ENCODE data around the gene SPPL3.
"Not testable (repeated sequence)": the region's sequence is repeated elsewhere in the genome, so short reads cannot be mapped to it uniquely, and the experiment has no call there.

The SPPL3 gene

DNA sequence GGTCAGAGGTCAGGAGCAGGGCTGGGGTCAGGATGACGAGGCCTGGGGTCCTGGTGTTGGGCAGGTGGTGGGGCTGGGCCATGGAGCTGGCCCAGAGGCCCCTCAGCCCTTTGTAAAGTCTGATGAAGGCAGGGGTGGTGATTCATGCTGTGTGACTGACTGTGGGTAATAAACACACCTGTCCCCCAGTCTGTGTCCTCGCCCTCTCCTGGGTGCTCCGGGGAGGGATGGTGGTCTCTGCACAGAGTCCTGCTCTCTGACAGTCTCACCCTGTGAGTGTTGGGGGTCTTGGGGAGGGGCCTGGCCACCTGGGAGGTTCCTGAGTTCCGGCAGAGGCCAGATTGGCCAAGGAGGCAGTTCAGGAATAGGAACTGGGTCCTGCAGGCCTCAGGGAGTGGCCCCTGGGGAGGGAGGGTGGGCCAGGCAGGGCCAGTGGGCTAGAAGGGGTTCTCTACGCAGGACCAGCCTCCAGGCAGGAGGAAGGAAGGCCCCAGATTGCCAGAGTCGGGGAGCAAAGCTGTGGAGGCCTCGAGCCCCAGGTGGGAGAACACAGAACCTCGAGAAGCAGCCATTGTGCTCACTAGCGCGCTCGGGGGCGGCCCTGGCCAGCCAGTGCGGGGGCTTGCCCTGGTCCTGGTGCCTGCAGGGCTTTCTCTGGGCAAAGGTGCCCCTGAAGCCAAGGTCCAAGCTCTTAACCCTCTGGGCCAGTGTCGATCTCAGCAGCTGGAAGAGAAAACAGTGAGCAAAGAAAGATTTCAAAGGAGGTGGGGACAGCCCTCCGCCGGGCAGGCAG lies 164.1 kb downstream of the SPPL3 start:
- no peak for DNase-seq

DNA sequence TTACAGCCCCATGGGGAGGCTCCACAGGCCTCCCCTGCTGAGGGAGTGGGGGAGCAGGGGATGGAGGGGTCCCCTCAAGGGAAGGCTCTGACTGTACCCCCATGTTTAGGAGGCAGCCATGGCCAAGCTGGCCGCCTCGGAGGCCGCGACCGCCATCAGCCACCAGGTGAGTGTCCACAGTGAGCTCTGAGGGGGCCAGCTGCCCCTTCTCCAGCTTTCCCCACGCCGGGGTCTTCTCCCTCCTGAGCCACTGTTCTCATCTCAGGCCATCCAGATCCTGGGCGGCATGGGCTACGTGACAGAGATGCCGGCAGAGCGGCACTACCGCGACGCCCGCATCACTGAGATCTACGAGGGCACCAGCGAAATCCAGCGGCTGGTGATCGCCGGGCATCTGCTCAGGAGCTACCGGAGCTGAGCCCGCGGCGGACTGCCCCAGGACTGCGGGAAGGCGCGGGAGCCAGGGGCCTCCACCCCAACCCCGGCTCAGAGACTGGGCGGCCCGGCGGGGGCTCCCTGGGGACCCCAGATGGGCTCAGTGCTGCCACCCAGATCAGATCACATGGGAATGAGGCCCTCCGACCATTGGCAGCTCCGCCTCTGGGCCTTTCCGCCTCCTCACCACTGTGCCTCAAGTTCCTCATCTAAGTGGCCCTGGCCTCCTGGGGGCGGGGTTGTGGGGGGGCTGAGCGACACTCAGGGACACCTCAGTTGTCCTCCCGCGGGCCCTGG lies 165.0 kb downstream of the SPPL3 start:
- no peak for DNase-seq

DNA sequence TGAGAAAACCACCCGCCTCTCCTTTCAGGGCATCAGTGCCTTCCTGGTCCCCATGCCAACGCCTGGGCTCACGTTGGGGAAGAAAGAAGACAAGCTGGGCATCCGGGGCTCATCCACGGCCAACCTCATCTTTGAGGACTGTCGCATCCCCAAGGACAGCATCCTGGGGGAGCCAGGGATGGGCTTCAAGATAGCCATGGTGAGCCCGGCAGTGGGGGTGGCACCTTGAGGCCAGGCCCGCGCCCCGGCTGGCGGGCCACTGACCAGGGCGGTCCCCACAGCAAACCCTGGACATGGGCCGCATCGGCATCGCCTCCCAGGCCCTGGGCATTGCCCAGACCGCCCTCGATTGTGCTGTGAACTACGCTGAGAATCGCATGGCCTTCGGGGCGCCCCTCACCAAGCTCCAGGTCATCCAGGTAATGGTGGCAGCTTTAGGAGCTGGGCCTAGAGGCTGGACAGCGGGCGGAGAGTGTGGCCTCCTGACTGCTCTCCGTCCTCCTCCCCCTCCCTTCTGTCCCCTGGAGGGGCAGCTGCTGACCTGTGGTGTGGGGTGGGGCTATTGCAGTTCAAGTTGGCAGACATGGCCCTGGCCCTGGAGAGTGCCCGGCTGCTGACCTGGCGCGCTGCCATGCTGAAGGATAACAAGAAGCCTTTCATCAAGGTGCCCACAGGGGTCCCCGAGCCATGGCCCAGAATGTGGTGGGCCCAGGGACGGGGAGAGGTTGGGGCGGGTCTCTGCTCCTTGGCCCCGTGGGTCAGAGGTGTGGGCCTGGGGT lies 165.7 kb downstream of the SPPL3 start:
- no peak for DNase-seq

DNA sequence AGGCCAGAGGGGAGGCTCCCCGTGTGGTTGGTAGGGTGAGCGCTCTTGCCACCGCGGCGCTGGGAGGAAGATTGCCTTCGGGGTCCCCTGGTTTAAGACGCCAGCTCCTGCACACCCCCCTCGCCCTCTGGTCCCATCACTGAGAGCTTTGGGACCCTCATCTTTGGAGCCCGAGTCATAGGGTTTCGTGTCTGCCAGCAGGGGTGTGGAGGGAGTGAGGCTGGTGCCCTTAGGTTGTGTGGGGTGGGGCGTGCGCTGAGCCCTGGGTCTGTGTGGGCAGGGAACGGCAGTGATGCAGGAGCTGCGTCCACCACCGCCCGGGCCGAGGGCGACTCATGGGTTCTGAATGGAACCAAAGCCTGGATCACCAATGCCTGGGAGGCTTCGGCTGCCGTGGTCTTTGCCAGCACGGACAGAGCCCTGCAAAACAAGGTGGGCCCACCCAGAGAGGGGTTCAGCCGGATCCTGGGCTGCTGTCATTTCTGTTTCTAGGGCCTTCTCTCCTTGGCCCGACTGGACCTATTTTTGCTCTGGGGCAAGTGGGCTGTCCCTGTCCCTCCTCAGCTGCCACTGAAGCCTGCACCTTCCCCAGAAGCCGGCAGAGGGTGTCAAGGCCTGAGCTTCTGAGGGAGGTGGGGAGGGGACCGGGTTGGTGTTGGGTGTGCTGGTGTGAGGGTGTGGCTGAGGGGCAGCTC lies 166.5 kb downstream of the SPPL3 start:
- no peak for DNase-seq

DNA sequence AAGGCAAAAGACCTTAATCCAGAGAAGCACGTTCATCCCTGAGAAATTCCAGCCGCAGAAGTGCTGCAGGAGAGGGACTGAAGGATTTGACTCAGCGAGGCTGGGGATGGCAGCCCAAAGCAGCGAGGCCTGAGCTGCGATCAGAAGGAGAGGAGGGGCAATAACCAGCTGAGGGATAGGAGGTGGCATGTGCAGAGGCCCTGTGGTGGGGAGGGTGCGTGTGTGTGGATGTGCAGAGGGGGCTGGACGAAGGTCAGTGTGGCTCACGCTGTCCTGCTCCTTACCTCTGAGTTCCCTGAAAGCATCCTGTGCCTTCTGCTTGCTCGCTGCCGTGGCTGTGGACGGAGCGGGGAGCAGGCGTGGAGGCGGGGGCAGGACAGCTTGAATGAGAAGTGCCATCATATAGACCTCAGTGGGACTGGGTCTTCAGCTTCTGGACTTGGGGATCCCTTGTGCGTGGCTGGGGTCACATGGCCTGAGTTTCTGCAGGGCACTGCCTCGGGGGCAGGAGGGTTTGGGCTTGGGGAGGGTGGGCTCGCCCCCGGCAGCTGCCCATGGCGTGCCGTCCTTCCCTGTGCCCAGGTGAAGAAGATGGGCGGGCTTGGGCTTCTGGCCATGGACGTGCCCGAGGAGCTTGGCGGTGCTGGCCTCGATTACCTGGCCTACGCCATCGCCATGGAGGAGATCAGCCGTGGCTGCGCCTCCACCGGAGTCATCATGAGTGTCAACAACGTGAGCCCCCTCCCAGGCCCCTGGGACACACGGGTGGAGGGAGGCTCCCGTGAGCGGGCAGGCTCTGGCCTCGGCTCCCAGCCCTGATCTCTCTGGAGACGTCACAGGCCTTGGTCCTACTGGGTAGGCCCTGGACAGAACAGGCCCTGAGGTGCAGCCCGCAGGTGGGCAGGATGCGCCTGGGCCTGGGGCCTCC lies 167.5 kb downstream of the SPPL3 start:
- DNase-seq: no peak

DNA sequence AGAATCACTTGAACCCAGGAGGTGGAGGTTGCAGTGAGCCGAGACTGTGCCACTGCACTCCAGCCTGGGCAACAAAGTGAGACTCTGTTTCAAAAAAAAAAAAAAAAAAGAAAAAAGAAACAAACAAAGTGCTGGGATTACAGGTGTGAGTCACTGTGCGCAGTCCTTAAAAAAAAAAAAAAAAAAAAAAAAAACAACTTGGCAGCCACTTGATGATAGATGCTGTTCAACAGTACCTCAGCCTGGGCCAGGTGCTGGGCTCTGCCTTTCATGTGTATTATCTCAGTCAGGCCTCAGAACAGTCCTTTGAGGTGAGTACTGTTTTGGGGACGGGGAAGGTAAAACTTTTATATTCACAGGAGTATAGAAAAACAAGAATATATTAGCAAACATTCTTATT lies 169.0 kb downstream of the SPPL3 start:
- DNase-seq: no peak

DNA sequence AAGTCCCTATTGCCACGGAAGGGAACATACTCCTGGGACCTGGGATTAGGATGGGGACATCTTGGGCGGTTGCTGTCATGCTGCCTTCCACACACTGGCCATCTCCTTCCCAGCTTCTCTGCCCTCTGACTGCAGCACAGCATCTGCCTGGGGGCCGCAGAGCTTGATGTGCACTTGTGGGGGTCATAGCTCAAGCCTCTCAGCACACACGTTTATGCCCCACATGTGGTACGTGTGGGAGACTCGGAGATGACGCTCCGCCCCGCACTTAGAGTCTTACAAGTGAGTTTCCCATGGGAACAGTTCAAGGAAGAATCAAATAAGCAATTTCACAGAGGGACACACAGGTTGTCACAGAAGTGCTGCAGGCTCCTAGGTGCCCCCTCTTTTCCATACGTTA lies 169.9 kb downstream of the SPPL3 start:
- DNase-seq: no peak

DNA sequence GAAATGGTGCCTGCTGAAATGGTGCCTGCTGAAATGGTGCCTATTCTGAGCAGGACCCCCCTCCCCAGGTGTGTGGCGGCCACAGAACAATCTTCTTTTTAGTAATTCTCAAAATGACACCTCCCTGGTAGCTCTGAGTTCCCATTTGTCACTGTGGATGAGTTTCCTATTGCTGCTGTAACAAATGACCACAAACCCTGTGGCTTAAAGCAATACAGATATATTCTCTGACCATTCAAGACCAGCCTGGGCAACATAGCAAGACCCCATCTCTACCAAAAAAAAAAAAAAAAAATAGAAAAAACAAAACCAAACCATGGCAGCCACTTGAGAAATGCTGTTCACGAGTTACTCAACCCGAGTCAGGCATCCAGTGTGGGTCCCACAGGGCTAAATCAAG lies 170.6 kb downstream of the SPPL3 start:
- no peak for DNase-seq

DNA sequence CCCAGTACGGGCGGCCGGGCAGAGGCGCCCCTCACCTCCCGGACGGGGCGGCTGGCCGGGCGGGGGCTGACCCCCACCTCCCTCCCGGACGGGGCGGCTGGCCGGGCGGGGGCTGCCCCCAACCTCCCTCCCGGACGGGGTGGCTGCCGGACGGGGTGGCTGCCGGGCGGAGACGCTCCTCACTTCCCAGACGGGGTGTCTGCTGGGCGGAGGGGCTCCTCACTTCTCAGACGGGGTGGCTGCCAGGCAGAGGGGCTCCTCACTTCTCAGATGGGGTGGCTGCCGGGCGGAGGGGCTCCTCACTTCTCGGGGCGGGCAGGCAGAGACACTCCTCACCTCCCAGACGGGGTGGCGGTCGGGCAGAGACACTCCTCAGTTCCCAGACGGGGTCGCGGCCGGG lies 172.0 kb downstream of the SPPL3 start:
- DNase-seq: not testable (repeated sequence)

DNA sequence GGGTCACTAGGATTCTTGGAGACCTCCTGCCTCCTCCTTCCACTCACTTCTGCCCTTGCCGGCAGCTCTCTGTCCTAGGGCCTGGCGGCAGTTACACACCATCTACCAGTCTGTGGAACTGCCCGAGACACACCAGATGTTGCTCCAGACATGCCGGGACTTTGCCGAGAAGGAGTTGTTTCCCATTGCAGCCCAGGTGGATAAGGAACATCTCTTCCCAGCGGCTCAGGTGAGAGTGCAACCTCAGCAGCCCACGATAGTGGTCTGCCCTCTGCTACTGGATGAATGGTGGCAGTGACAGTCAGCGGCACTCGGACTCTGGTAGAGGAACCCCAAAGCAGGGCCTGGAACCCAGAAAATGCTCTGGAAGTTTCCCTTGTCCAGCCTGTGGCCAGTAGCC lies 177.2 kb downstream of the SPPL3 start:
- no peak for DNase-seq

DNA sequence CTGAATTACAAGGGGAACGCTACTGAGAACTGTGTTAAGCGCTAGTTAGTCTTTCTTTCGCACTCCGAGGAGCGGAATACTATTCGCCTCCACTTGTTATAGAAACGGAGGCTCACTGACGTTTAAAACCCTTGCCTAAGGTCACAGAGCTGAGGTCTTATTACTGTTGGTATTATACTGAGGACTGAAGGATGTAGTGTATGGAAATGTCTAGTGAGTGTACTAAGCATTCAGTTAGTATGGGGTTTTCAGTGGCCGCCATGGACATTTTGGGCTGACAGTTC lies 177.7 kb downstream of the SPPL3 start:
- no peak for DNase-seq

DNA sequence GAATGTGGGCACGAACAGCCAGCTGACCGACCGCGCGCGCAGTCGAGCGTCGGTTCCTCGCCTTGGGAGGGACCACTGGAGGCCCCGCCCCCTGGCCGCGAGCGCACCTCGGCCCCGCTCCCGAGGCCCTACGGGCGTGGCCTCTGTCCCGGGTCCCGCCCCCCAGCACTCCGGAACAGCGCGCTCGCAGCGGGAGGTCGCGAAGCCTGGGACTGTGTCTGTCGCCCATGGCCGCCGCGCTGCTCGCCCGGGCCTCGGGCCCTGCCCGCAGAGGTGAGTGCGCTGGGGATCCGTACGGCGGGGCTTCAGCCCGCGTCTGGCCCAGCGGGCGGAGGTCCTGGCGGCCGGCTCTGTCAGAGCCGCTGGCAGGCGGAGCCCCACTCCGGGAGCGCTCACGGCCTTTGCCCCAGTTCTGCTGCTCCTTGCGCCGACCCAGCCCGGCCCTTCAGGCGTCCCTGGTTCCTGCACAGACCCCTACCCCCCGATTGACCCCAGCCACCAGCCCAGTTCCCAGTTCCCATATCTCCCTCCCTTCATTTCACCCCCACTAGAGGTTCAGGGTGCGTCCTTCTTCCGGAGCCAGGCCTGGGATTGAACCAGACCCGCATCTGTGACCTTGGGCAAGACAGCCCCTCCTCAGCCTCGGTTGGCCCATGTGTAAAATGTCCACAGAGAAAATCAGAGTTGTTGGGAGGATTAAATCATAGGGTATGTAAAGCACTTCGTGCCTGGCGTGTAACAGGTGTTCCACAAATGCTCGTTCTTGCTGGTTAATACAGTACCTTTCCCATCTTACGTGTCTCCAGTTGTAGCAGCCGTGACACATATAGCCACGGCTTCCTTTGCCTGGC lies 178.3 kb downstream of the SPPL3 start, which contains the start of gene ACADS:
Gene ACADS (plus strand): TSS at position 168 of the 851 bp plus-strand sequence. CDS start 60 bp downstream, at position 228.
- peak; percentile 84 for DNase-seq

DNA sequence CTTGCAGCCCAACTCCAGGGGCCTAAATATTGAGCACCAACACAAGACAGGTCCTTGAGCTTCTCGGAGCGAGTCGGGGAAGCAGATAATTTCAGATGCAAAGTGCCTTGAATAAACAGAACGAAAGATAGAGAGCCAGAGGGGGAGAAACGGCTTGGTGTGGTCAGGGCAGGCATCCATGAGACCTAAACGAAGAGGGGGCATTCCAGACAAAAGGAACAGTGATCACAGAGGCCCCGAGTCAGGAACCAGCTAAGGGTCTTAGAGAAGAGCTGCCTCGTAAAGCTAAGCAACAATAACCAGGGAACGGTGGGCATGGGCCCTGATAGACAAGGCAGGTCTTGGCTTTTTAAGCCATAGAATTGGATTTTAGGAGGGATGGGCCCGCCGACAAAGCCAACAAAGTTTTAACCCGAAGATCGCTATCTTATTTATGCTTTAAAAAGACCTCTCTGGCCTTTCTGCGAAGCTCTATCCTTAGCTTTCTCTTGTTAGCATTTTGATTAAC lies 179.0 kb downstream of the SPPL3 start:
- no peak for DNase-seq

DNA sequence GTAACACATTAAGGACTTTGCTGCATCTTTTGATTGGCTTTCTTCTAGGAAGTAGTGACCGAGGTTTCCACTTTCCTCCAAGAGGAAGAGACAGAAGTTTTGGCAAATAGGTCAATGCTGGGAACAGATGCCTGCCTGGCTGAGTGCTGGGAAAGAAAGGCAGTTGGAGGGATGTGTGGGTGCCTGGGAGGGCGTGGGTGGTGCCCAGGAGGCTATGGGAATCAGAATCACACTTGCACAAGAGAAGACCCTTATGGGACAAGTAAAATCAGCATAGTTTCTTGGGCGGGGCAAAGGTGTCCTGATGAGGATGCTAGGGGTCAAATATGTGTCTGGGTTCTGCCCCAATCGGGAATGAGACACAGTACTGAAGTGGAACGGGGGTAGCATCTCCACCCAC lies 179.4 kb downstream of the SPPL3 start:
- no peak for DNase-seq

DNA sequence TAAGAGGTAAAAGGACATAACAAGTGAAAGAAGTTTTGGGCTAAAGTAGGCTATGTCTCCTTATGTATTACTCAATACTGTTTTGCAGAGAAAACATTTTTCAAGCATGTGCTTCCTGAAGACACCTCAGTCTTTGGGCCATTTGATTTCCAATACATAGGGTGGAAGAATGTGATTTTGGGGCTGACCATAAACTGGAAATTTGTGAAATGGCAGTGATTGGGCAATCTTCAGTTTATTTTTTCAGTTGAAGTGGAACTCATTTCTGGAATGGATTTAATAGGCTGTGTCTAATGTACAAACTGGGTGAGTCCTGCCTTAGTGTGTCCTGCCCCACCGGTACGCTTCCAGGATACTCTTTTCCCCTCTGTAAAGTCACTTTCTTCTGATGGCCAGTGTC lies 181.4 kb downstream of the SPPL3 start:
- no peak for DNase-seq

DNA sequence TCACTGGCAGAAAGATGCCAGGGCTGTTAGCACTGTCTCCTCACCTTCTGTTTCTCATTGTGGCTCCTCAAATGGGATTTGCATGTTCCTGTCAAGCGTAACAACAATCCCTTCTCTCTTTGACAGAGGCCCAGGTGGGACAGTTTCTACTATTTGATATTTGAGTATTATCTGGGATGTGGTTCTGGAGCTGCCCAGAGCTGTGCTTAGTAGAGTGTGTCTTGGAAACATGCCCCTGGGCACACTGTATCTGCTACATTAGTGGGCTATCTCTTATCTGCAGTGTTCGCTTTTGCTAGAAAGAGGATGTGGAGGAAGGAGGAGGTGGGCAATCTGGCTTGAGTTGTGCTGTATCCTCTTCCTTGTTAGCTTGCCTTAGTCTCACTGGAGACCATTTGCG lies 182.3 kb downstream of the SPPL3 start:
- no peak for DNase-seq

DNA sequence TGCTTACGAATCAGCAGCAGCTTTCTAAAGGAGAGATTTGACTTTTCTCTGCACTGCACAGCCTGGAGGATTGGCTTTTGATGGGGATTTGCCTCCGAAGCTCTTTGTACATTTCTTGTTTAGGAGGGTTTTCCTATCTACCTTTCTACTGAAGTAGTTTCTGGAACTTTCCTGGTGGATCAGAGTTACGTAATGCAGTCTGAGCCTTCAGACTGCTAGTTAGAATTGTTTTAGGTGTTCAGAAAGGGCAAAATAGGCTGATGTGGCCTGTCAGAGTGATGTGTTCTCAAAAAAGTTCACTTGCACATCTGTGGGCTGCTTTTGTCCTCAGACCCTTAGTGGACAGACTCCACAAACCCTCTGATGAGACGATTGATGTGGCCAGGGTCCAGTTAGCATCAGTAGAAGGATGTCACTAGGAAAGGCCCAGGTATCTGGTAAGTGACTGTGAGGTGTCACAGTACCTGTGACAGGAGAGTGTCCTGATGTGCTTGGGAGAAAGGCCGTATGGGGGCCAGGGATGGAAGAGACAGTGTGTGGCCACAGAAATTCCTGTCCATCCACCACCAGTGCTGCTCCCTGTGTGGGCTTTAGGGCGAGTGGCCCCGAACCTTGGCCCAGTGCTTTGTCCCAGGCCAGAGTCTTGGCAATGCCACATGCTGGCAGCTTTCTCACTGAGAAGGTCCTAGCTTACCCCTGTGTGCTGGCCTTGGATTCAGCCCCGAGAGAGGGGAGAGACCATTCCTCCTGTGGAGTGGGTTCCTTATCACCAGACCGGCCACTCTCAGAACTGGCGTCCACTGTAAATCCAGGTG lies 183.0 kb downstream of the SPPL3 start:
- DNase-seq: no peak

DNA sequence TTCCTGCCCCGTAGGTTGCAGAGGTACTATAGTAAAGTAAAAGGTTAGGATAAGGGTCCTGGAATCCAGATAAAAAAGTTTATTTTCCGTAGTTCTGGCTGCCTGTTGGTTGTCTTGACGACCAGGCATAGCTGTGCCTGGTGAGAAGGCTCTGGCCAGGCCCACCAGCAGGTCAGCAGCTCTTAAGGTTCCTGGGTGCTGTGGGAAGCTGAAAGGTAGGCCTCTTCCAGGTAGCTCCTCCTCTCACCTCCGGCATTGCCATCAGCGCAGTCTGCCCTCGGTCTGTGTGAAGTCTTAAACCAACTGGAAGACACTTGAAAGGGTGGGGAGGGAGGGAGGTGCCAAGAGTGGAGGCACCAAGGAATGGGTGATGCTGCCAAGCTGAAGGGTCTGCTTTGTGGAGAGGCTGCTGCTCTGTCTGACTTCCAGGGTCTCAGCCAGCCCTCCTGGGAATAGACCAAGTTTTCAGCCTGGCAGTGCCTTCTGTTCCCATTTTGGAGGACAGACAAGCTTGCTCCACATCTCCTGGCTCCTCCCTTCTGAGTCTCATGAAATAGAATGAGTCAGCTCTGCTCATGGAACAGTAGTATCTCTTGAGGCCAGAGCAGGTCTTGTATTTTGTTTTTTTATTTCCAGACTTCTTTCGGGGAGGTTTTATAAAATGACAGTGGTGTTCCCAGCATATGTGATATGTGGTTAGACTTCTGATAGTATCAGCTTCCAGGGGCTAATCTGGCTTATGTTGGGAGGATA lies 183.7 kb downstream of the SPPL3 start:
- DNase-seq: no peak
